Stimulated activated CD8-positive, alpha-beta memory T cell treated with anti-CD3 and anti-CD28 coated beads, Interleukin-15, amount 100 ng/mL, for 1 hour (primary cell): Measurements from ENCODE around the gene KCNJ11.

ENCODE experiments used
- DNase-seq: peaks from one replicate; pipeline ENCODE4 v3.0.0-alpha.2; 2020; ENCODE audit warnings: low read depth

The KCNJ11 gene

GRCh38 chr11:17408641-17409040, 20.2 kb upstream of the KCNJ11 start:
- no peak for DNase-seq

GRCh38 chr11:17408026-17408425, 19.6 kb upstream of the KCNJ11 start:
- DNase-seq = no peak

- DNase-seq = no peak
Observed at GRCh38 chr11:17407575-17407974, 19.1 kb upstream of the KCNJ11 start.

GRCh38 chr11:17406818-17407149, 18.3 kb upstream of the KCNJ11 start:
- DNase-seq = no peak

- DNase-seq = no peak
Observed at GRCh38 chr11:17406082-17406817, 17.8 kb upstream of the KCNJ11 start.

- no peak for DNase-seq
Observed at GRCh38 chr11:17405232-17406005, 17.0 kb upstream of the KCNJ11 start.

- no peak for DNase-seq
Observed at GRCh38 chr11:17403980-17404759, 15.7 kb upstream of the KCNJ11 start.

GRCh38 chr11:17402486-17402885, 14.0 kb upstream of the KCNJ11 start:
- DNase-seq = no peak

- no peak for DNase-seq
Observed at GRCh38 chr11:17401841-17402240, 13.4 kb upstream of the KCNJ11 start.

GRCh38 chr11:17401316-17401715, 12.9 kb upstream of the KCNJ11 start:
- no peak for DNase-seq

GRCh38 chr11:17400048-17400775, 11.8 kb upstream of the KCNJ11 start:
- no peak for DNase-seq

- no peak for DNase-seq
Observed at GRCh38 chr11:17399236-17399635, 10.8 kb upstream of the KCNJ11 start.

- no peak for DNase-seq
Observed at GRCh38 chr11:17397311-17398002, 9.0 kb upstream of the KCNJ11 start.

GRCh38 chr11:17396598-17397310, 8.3 kb upstream of the KCNJ11 start:
- no peak for DNase-seq

- no peak for DNase-seq
Observed at GRCh38 chr11:17395978-17396377, 7.5 kb upstream of the KCNJ11 start.

GRCh38 chr11:17395554-17395961, 7.1 kb upstream of the KCNJ11 start:
- no peak for DNase-seq

GRCh38 chr11:17394743-17395390, 6.4 kb upstream of the KCNJ11 start:
- DNase-seq = no peak

- no peak for DNase-seq
Observed at GRCh38 chr11:17393472-17393871, 5.0 kb upstream of the KCNJ11 start.

GRCh38 chr11:17392872-17393271, 4.4 kb upstream of the KCNJ11 start:
- no peak for DNase-seq
